ENCODE results near the gene SPA17. TPM values are rescaled to one million over a fixed set of nuclear protein-coding genes. Genes with fewer than 3 reads are reported as not detected.
A peak's percentile ranks its signal among the peaks of the same experiment; 100 is the strongest.

Gene SPA17
- total RNA-seq, 1 donor from 2014 or later: 8.9 TPM

- DNase-seq (ENCODE audit: low spot score): no peak
Measured at GRCh38 chr11:124662106-124662505, 11.6 kb upstream of the SPA17 start.

DNA sequence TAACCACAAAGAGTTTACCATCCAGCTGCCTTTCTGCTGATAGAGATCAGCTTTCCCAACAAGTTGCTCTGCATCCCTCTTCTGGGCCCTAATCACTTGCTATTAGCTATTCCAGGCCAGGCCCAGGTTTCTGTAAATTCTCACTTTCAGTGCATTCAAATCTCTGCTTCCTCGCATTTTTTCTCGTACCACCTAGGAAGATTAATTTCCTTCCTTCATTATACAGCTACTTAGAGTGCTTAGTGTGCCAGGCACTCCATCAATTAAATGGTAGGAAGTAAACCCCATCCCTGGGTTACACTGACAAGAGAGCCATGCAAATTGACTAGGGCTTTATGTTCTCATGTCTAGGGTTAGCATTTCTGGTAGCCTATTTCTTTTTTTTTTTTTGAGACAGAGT lies 9.8 kb upstream of the SPA17 start:
- no peak for DNase-seq (ENCODE audit: low spot score)

- no peak for DNase-seq (ENCODE audit: low spot score)
Measured at GRCh38 chr11:124667601-124668000, 6.1 kb upstream of the SPA17 start.

- peak; percentile 29 for DNase-seq (ENCODE audit: low spot score)
Measured at GRCh38 chr11:124669193-124669592, 4.5 kb upstream of the SPA17 start.

GRCh38 chr11:124670732-124671131 lies 3.0 kb upstream of the SPA17 start:
- no peak for DNase-seq (ENCODE audit: low spot score)

GRCh38 chr11:124672536-124673215 lies 1.0 kb upstream of the SPA17 start:
- DNase-seq (ENCODE audit: low spot score): no peak

DNA sequence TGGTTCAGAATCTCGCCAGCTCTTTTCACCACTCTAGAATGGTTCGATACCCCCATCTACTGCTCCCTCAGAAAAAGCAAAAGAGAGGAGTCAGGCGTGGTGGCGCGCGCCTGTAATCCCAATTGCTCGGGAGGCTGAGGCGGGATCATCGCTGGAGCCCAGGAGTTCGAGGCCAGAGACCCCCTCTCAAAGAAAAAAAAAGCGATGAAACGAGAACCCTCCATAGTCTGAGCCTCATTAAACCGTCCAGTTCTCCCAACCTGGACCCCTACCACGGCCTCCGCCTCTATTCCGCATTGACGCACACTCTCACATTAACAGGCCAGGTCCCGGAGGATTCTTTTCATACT lies 439 bp downstream of the SPA17 start:
- no peak for DNase-seq (ENCODE audit: low spot score)

DNA sequence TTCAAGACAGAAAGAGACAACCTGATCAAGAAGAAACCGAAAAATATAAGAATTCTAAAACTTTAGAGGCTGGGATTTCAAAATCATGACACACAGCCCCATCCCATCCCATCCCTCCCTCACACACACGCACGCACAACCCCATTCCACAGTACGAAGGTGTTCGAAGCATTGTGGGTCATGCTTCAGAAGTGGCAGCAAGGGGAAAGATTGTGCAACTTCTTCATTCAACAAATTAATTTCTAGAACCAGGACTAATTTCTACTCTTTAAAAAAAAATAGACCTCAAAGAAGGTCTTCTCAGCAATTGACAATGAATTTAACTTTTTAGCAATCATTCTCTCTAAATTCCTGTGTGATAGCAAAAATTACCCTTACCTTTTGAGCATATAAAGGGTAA lies 867 bp downstream of the SPA17 start:
- no peak for DNase-seq (ENCODE audit: low spot score)

GRCh38 chr11:124676386-124676785 lies 2.7 kb downstream of the SPA17 start:
- DNase-seq (ENCODE audit: low spot score): peak; percentile 14

DNA sequence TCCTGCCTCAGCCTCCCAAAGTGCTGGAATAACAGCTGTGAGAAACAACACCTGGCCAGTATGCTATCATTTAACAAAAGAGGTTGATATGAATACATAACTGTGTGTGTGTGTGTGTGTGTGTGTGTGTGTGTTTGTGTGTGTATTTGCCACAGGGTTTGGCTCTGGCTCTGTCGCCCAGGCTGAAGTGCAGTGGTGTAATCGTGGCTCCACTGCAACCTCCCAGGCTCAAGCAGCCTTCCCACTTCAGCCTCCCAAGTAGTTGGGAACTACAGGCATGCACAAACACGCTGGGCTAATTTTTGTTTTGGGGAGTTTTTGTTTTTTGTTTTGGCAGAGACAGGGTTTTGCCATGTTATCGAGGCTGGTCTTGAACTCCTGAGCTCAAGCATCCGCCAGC lies 4.7 kb downstream of the SPA17 start:
- no peak for DNase-seq (ENCODE audit: low spot score)

- DNase-seq (ENCODE audit: low spot score): no peak
Measured at GRCh38 chr11:124681421-124681820, 7.7 kb downstream of the SPA17 start.

- no peak for DNase-seq (ENCODE audit: low spot score)
Measured at GRCh38 chr11:124682443-124682842, 8.7 kb downstream of the SPA17 start.

DNA sequence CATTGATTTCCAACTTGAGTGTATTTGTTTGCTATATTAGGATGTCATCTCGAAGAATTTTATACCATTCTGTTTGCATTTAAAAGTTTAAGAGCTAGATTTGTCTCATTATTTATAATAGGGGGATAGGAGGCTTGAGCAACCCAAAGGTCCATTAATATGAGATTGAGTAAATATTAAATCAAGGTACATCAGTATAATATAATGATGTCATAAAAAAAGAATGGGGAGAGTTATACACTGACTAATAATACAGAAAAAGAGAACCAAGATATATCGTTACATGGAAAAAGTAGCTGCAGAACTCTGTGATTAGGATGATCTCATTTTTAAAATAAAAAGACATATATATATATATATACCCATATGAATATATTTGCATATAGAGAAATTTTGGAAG lies 19.4 kb downstream of the SPA17 start:
- DNase-seq (ENCODE audit: low spot score): no peak

- no peak for DNase-seq (ENCODE audit: low spot score)
Measured at GRCh38 chr11:124699547-124699946, 25.8 kb downstream of the SPA17 start.

DNA sequence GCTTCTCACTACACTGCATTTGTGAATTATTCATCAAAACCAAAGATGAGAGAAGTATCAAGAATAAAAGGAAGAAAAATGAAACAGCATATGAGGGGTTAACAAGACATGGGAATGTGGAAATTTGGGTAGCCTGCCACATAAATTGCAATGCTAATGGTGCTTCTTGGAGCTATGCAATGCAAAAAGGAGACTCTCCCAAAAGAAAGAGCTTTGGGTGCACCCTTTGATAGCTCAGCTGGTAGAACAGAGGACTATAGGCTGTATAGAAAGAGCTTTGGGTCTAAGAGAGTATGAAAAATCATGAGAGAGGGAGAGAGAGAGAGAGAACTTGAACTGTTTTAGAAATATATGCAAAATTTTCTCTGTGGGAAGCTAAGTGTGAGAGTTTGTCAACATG lies 26.3 kb downstream of the SPA17 start:
- no peak for DNase-seq (ENCODE audit: low spot score)

- DNase-seq (ENCODE audit: low spot score): no peak
Measured at GRCh38 chr11:124707829-124708228, 34.1 kb downstream of the SPA17 start.

- no peak for DNase-seq (ENCODE audit: low spot score)
Measured at GRCh38 chr11:124712392-124712791, 38.7 kb downstream of the SPA17 start.

GRCh38 chr11:124716591-124716990 lies 42.9 kb downstream of the SPA17 start:
- no peak for DNase-seq (ENCODE audit: low spot score)

DNA sequence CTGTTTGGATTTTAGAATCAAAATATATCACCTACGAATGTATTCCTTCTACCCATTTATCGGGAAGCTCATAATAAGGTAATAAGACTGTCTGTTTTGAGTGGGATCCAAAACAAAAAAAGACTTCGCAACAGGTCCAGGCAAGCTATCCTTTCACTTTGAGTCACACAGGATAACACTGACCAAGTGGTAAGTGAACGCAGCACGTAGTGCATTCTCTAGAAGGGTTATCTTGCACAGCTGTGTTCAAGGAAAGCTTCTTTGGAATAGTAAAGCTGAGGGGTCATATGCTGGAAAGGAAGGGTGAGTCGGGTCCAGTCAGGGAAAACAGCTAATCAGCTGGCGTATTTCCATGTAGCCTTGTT lies 43.7 kb downstream of the SPA17 start:
- DNase-seq (ENCODE audit: low spot score): no peak

DNA sequence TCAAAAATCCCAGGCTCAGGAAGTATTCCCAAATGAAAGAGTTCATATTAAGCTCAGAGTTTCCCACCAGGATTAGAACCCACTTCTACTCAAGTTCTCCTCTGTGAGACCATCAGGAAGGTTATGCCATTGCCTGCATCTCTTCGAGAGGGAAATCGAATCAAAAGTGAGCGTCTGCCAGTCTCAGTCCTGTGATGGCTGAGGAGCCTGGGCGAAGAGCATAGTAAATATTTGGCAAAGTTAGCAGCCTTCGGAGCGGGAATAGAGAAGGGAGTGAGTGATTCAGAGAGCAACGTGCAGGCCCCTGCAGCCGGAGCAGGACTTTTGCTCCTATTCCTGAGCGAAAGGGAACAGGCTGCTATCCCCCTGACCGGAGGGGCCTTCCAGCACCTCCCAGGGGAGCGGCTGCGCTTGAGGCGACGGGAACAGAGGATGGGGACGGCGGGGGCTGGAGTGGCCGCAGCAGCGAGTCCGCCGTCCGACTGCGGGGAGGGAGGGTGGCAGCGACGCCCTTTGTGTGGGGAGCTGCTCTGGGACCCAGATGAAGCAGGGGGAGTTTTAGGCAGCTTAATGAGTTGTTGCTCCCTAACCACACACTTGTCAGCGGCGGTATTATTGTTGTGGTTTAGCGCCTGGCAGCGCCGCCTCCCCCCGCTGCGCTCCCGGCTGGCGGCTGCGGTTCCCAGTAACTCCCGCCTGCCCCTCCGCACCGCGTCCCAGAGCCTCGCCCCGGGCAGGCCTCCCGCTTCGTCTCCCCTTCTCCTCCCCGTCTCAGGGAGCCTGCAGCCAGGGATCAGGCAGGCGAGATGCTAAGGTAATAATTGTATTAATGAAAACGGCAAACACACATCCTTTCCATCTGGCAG lies 44.3 kb downstream of the SPA17 start:
- DNase-seq (ENCODE audit: low spot score): peak; percentile 50

- no peak for DNase-seq (ENCODE audit: low spot score)
Measured at GRCh38 chr11:124718801-124719200, 45.1 kb downstream of the SPA17 start.

GRCh38 chr11:124719534-124719933 lies 45.8 kb downstream of the SPA17 start:
- no peak for DNase-seq (ENCODE audit: low spot score)

DNA sequence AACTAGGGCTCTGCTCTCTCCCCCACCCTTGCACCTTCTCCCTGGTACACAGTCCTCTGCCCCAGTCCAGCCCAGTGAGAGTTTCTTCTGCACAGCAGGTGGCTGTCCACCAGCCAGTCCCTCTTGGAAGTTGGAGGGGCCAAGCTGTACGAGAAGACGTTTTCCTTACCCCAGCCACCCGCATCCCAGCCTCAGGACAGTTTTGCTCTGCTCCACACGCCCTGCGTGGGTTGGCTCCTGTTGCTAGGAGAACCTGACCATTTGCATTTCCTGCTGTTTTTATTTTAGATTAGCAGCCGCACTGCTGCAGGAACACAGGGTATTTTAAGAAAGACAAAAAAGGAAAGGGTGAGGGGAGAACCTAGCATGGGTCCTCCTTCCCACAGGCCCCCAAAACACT lies 48.5 kb downstream of the SPA17 start:
- no peak for DNase-seq (ENCODE audit: low spot score)

Data from umbilical cord (tissue), 2 donors.